Keratinocyte (primary cell): ENCODE measurements around the gene HSD17B2. TPM values are rescaled to one million over a fixed set of nuclear protein-coding genes. Genes with fewer than 3 reads are reported as not detected.

Experiments
- DNase-seq: peaks from one replicate; pipeline ENCODE4 v3.0.0-alpha.2; 2011; ENCODE audit warnings: low read depth, missing footprints, low spot score
- FAIRE-seq: peaks from 2 replicates; lab custom pipeline; 2011; peaks lifted over from hg19 to GRCh38; lab: Jason Lieb, UNC
- H2AFZ ChIP-seq: 2 replicates; pipeline ENCODE4 v1.6.0; 2012; ENCODE audit warnings: low read length, control low read depth, inconsistent platforms; ENCODE audit not compliant: control insufficient read depth
- H3K27ac ChIP-seq: 2 replicates; pipeline ENCODE4 v1.5.1; 2011; ENCODE audit warnings: low read length; ENCODE audit not compliant: control insufficient read depth, insufficient read depth
- H3K27me3 ChIP-seq: 3 replicates; pipeline ENCODE4 v1.6.0; 2011; ENCODE audit warnings: low read length; ENCODE audit not compliant: control insufficient read depth, insufficient read depth; ENCODE audit errors: extremely low read depth
- H3K36me3 ChIP-seq, 2 experiments: 2 replicates in 1 of 2; 3 replicates in 1 of 2; pipeline ENCODE4 v1.5.1; 2011; ENCODE audit warnings: low read length in 2 of 2, mild to moderate bottlenecking in 1 of 2; ENCODE audit not compliant: control insufficient read depth in 2 of 2, insufficient read depth in 2 of 2; ENCODE audit errors: extremely low read depth in 1 of 2
- H3K4me1 ChIP-seq: 3 replicates; pipeline ENCODE4 v1.5.1; 2011; ENCODE audit warnings: low read length; ENCODE audit not compliant: control insufficient read depth, insufficient read depth; ENCODE audit errors: extremely low read depth
- H3K4me2 ChIP-seq: 3 replicates; pipeline ENCODE4 v1.6.0; 2011; ENCODE audit warnings: low read depth, low read length; ENCODE audit not compliant: control insufficient read depth, insufficient read depth; ENCODE audit errors: extremely low read depth
- H3K4me3 ChIP-seq, 3 experiments: fragments of 200-600 bp in 1 of 3; sonication (generic) in 1 of 3; 2 replicates in 2 of 3; 3 replicates in 1 of 3; pipeline ENCODE4 v1.5.1; 2011 to 2016; ENCODE audit warnings: low read length in 3 of 3, mild to moderate bottlenecking in 3 of 3, control low read depth in 2 of 3, inconsistent platforms in 1 of 3, low read depth in 1 of 3, mixed read lengths in 1 of 3, mixed run types in 1 of 3, moderate library complexity in 1 of 3; ENCODE audit not compliant: control insufficient read depth in 2 of 3, insufficient read depth in 2 of 3; ENCODE audit errors: extremely low read depth in 1 of 3
- H3K79me2 ChIP-seq: 2 replicates; pipeline ENCODE4 v1.6.0; 2012; ENCODE audit warnings: low read length; ENCODE audit not compliant: control insufficient read depth, insufficient read depth
- H3K9ac ChIP-seq: 3 replicates; pipeline ENCODE4 v1.6.0; 2011; ENCODE audit warnings: low read length; ENCODE audit not compliant: control insufficient read depth, insufficient read depth; ENCODE audit errors: extremely low read depth
- H3K9me1 ChIP-seq: 3 replicates; pipeline ENCODE4 v1.6.0; 2011; ENCODE audit warnings: low read length; ENCODE audit not compliant: control insufficient read depth, insufficient read depth; ENCODE audit errors: extremely low read depth
- H3K9me3 ChIP-seq: 2 replicates; pipeline ENCODE4 v1.5.1; 2012; ENCODE audit warnings: low read depth, low read length; ENCODE audit not compliant: control insufficient read depth
- H4K20me1 ChIP-seq: 3 replicates; pipeline ENCODE4 v1.6.0; 2011; ENCODE audit warnings: low read length; ENCODE audit not compliant: control insufficient read depth, insufficient read depth; ENCODE audit errors: extremely low read depth
- EZH2 ChIP-seq: IDR thresholded peaks from one replicate; pipeline ENCODE4 v1.6.1; 2012; ENCODE audit warnings: inconsistent platforms, mild to moderate bottlenecking, low read length, moderate library complexity
- dilution Hi-C: fragments of 300-500 bp; cut with MboI; formaldehyde crosslinking; loops from one replicate; pipeline ENCODE4 v1.7.0; 2020; ENCODE audit warnings: low sequenced_read_pairs; ENCODE audit not compliant: extremely low pct_ligation_motif_present
- polyA plus RNA-seq, 5 experiments: library from polyadenylated mRNA; depleted of rRNA in 3 of 5; stranded (reverse) in 3 of 5; stranded (forward) in 1 of 5; unstranded in 1 of 5; fragments of >200 nt; gene quantifications; 1 replicate in 1 of 5; 2 replicates in 3 of 5; 3 replicates in 1 of 5; pipeline versions ENCODE4 v1.2.1 to v1.2.3, GENCODE V29; 2011 to 2012; ENCODE audit warnings: missing spikeins in 2 of 5, low read depth in 1 of 5, low replicate concordance in 1 of 5
- TF ChIP-seq, protein P1 (sequence below), 3 experiments: IDR thresholded peaks in 1 of 3; conservative IDR thresholded peaks in 1 of 3; optimal IDR thresholded peaks in 1 of 3; 2 replicates in 2 of 3; 3 replicates in 1 of 3; pipeline versions ENCODE3 to v1.5.1; 2011; ENCODE audit warnings: low read length in 3 of 3, mild to moderate bottlenecking in 3 of 3, moderate library complexity in 2 of 3, control low read depth in 1 of 3, inconsistent platforms in 1 of 3; ENCODE audit not compliant: insufficient read depth in 2 of 3; ENCODE audit errors: extremely low read depth in 1 of 3

Gene HSD17B2
- polyA plus RNA-seq, 1 donor (not counting 4 experiments of a cell fraction or from before 2014, with no cell fraction given) = 3.1 TPM

DNA sequence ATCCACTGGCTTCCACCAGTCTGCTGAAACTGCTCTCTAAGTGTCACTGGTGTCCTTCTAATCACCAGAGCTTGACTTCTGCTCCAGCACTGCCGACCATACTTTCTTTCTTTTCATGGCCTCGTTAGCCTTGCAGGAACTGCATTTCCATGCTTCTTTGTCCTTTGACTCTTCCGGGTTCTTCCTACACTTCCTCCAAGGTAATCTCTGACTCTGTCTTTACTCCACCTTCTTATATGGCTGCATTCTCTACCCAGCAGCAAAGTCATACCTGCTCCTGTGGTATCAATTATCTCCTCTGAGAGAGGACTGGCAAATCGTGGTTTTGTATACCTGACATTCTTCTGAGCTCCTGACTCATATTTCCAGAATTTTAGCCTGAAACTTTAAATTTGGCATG is 6.5 kb downstream of the HSD17B2 start:
- no peak for TF ChIP-seq EZH2
- TF ChIP-seq, protein P1, sequence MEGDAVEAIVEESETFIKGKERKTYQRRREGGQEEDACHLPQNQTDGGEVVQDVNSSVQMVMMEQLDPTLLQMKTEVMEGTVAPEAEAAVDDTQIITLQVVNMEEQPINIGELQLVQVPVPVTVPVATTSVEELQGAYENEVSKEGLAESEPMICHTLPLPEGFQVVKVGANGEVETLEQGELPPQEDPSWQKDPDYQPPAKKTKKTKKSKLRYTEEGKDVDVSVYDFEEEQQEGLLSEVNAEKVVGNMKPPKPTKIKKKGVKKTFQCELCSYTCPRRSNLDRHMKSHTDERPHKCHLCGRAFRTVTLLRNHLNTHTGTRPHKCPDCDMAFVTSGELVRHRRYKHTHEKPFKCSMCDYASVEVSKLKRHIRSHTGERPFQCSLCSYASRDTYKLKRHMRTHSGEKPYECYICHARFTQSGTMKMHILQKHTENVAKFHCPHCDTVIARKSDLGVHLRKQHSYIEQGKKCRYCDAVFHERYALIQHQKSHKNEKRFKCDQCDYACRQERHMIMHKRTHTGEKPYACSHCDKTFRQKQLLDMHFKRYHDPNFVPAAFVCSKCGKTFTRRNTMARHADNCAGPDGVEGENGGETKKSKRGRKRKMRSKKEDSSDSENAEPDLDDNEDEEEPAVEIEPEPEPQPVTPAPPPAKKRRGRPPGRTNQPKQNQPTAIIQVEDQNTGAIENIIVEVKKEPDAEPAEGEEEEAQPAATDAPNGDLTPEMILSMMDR (optimal IDR thresholded peaks at IDR 0.05 in 1 of 3, IDR thresholded peaks at IDR 0.05 in 1 of 3, conservative IDR thresholded peaks at IDR 0.05 in 1 of 3; ENCODE audit: extremely low read depth in 1 of 3, insufficient read depth in 2 of 3, low read length in 3 of 3) = no peak
- no peak for FAIRE-seq

DNA sequence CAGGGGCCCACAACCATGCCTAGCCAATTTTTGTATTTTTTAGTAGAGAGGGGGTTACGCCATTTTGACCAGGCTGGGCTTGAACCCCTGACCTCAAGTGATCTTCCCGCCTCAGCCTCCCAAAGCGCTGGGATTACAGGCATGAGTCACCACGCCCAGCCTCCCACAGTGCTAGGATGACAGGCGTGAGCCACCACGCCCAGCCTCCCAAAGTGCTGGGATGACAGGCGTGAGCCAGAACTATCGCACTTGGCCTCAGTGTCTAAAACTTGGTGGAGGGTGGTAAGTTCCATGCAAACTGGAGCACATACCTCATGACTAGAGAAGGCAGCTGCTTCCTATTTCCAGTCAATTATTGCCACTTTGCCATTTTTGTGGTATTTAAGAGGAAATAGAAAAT is 7.1 kb downstream of the HSD17B2 start:
- no peak overlapping the region for H3K4me2 ChIP-seq
- no peak overlapping the region for H3K4me3 ChIP-seq
- H3K9ac ChIP-seq = no peak overlapping the region
- H3K27ac ChIP-seq = no peak overlapping the region
- DNase-seq (no peak), FAIRE-seq (no peak)
- no peaks in the 10 kb centered on the region for H4K20me1 ChIP-seq
- H3K9me1 ChIP-seq = no peaks in the 10 kb centered on the region
- no peaks in the 10 kb centered on the region for H3K36me3 ChIP-seq
- no peaks in the 10 kb centered on the region for H3K27me3 ChIP-seq
- no peaks in the 10 kb centered on the region for H3K9me3 ChIP-seq
- no peak overlapping the region for H2AFZ ChIP-seq
- dilution Hi-C loops = no loop called here
- H3K4me1 ChIP-seq = peaks cover 9% of the 10 kb centered on the region
- TF ChIP-seq, protein P1 (optimal IDR thresholded peaks at IDR 0.05 in 1 of 3, IDR thresholded peaks at IDR 0.05 in 1 of 3, conservative IDR thresholded peaks at IDR 0.05 in 1 of 3; ENCODE audit: extremely low read depth in 1 of 3, insufficient read depth in 2 of 3, low read length in 3 of 3) = no peak
- H3K79me2 ChIP-seq = no peaks in the 10 kb centered on the region

More for the DNA sequence above, 6.5 kb downstream of the HSD17B2 start:
- Histone ChIP-seq H3K4me1 (peaks cover 9% of the 10 kb centered on the region), H3K79me2 (no peaks in the 10 kb centered on the region), H3K36me3 (no peaks in the 10 kb centered on the region), H3K4me3 (no peak overlapping the region), H3K9me3 (no peaks in the 10 kb centered on the region), H3K27ac (no peak overlapping the region), H4K20me1 (no peaks in the 10 kb centered on the region), H3K9ac (no peak overlapping the region), H2AFZ (no peak overlapping the region), H3K27me3 (no peaks in the 10 kb centered on the region), H3K4me2 (no peak overlapping the region), H3K9me1 (no peaks in the 10 kb centered on the region)
- DNase-seq = no peak
- dilution Hi-C loops = no loop called here
